GM18858 (cell line): ENCODE results near the gene PRUNE1.
A peak's percentile ranks its signal among the peaks of the same experiment; 100 is the strongest.

Experiments
- ATAC-seq: cut with Tn5 transposase; IDR thresholded peaks from one replicate; pipeline ENCODE4 v1.9.1; 2021; ENCODE audit not compliant: unreplicated experiment

Gene PRUNE1

GRCh38 chr1:151049458-151049857, 41.2 kb downstream of the PRUNE1 start:
- ATAC-seq: no peak

GRCh38 chr1:151050051-151050688, 41.9 kb downstream of the PRUNE1 start:
- no peak for ATAC-seq

GRCh38 chr1:151051356-151052009, 43.2 kb downstream of the PRUNE1 start:
- no peak for ATAC-seq

- ATAC-seq: no peak
Observed at GRCh38 chr1:151054971-151055547, 46.8 kb downstream of the PRUNE1 start.

GRCh38 chr1:151055581-151055980, 47.3 kb downstream of the PRUNE1 start:
- no peak for ATAC-seq

GRCh38 chr1:151056149-151056548, 47.9 kb downstream of the PRUNE1 start:
- no peak for ATAC-seq

GRCh38 chr1:151058692-151059091, 50.4 kb downstream of the PRUNE1 start:
- ATAC-seq: no peak

GRCh38 chr1:151059109-151060006, 51.1 kb downstream of the PRUNE1 start, which contains the start of gene CDC42SE1:
CDC42SE1 (minus strand) TSS chr1:151059622; CDS start chr1:151055730, 3,892 bp downstream.
- peak; percentile 68 for ATAC-seq

GRCh38 chr1:151060007-151060656, 51.9 kb downstream of the PRUNE1 start, which contains the start of gene MLLT11:
MLLT11 (plus strand) TSS chr1:151060397; CDS start chr1:151067225, 6,828 bp downstream.
- ATAC-seq: no peak

- no peak for ATAC-seq
Observed at GRCh38 chr1:151060657-151061421, 52.6 kb downstream of the PRUNE1 start.

- ATAC-seq: no peak
Observed at GRCh38 chr1:151061704-151062103, 53.5 kb downstream of the PRUNE1 start.

GRCh38 chr1:151062741-151063371, 54.6 kb downstream of the PRUNE1 start:
- no peak for ATAC-seq

- ATAC-seq: no peak
Observed at GRCh38 chr1:151065089-151065645, 56.9 kb downstream of the PRUNE1 start.

GRCh38 chr1:151067185-151067584, 58.9 kb downstream of the PRUNE1 start:
- no peak for ATAC-seq

- ATAC-seq: no peak
Observed at GRCh38 chr1:151069103-151069486, 60.8 kb downstream of the PRUNE1 start.

GRCh38 chr1:151070474-151071276, 62.4 kb downstream of the PRUNE1 start, which contains the start of gene GABPB2:
GABPB2 (plus strand) TSS chr1:151070761; CDS start chr1:151088190, 17,429 bp downstream.
- ATAC-seq: no peak

GRCh38 chr1:151072224-151072623, 64.0 kb downstream of the PRUNE1 start:
- no peak for ATAC-seq
